Suppressor macrophage treated with lipopolysaccharide for 1 hour (primary cell): ENCODE measurements around the gene MTHFD2.

Experiments used
- DNase-seq, 3 donors: peaks; one replicate each; pipeline ENCODE4 v3.0.0-alpha.2; 2020 to 2022

MTHFD2 gene

DNA sequence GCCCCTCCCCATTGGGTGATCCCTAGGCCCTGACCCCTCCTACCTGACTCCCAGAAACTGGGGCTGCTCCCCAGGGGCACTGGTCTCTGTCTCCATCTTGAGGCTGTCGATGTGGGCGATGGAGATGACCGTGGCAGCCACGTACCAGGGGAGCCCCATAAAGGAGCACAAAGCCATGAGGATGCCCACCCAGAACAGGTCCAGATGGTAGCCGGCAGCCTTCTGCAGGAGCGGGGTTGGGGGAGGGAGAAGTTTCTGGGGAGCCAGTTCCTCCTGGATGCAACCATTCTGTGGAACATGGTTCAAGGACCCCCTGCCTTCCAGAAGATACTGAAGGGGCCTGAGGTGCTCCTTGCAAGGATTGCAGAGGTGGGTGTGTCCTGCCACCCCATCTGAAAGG lies 34.0 kb downstream of the MTHFD2 start:
- DNase-seq = no peak

DNA sequence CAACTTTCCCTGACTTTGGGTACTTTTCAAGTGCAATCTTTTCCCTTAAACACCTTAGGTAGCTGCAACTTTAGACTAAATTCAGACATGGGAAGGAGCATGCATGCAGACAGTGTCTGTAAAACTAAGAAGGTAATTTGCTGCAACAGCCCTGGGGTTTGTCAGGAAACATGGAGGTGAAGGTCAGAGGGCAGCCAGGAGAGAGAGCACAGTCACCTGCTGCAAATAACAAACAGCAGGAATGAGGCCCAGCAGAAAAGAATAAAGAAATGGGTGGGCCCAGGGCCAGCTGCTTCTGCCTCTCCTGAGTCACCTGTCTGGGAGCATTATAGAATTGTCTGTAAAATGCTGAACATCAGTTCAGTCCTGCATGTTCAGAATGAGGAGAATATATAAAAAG lies 35.2 kb downstream of the MTHFD2 start:
- no peak for DNase-seq

DNA sequence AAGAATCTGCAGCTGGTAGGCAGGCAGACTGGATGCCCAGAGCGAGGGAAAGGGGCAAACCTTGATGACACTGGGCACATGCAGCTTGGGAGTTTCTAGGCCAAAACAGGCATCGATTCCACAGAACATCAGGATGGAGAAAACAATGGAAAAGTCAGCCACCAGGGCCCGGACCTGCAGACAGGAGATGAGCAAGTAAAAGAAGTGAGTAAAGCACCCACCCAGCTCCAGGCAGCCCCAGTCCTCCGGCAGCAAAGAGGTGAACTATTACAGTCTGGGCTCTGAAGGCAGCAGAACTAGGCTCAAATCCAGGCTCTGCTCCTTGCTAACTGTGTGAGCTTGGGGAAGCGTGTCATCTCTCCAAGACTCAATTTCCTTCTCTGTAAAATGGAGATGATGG lies 36.6 kb downstream of the MTHFD2 start:
- DNase-seq = no peak

DNA sequence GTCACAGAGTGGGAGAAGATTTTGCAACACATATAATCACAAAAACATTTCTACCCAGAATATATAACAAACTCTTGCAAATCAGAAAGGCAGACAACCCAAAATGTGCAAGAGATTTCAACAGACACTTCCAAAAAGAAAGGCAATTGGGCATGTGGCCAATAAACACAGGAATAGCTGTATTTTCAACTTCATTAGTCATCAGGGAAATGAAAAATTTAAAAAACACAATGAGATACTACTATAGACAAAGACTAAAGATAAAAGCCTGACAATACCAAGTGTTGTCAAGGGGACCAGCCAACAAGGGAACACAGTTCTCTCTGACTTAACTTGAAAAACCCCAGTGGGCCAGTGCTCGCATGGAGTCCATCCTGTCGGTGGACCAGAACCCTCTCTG lies 40.5 kb downstream of the MTHFD2 start:
- DNase-seq = peak; percentile 33 to 53 (median 49)

DNA sequence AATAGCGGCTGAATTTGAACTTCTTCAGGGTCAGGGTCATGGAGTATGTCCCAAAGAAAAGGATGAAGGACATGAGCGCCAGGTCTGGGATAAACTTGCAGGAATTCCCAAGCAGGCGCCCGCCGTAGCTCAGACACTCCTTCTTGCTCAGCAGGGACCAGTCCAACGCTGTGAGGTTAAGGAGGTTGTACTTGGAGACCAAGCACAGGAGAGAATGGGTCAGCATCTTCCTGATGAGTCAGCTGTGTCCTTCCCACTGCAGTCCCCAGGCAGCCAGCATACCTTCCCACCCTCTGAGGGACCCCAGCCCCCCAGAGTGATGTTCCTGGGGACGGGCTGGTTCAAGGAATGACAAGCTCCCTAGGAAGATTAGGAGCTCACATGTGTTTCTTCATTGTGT lies 40.9 kb downstream of the MTHFD2 start:
- DNase-seq = no peak

DNA sequence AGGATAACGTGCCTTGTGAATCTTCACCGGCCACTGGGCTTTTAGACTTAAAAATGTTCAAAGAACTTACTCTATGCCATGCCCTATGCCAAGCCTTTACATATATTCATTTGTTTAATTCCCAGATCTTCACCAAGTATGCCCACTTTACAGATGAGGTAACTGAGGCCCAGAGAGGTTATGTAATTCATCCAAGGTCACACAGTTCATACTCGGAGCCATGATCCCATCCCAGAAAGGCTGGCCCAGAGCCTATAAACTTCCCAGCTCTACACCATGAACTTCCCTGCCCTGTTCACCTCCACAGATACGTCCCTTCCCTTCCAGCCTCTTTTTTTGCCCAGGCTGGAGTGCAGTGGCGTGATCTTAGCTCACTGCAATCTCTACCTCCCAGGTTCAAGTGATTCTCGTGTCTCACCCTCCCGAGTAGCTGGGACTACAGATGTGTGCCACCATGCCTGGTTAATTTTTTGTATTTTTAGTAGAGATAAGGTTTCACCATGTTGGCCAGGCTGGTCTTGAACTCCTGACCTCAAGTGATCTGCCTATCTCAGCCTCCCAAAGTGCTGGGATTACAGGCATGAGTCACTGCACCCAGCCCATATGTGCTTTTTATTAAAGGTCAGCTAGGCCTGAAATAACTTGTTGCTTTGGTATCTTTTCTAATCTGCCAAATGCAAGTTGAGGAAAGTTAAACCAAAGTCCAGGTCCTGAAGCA lies 44.1 kb downstream of the MTHFD2 start:
- no peak for DNase-seq

DNA sequence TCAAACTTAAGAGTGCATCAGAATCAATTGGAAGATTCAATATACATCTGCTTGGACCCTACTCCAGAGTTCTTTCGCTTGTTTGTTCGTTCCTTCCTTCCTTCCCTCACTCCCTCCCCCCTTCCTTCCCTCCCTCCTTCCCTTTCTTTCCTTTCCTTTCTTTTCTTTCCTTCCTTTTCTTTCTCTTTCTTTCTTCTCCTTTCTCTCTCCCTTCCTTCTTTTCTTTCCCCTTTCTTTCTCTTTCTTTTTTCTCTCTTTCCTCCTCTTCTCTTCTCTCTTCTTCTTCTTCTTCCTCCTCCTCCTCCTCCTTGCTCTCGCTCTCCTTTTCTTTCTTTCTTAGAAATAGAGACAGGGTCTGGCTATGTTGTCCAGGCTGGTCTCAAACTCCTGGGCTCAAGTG lies 45.9 kb downstream of the MTHFD2 start:
- no peak for DNase-seq

DNA sequence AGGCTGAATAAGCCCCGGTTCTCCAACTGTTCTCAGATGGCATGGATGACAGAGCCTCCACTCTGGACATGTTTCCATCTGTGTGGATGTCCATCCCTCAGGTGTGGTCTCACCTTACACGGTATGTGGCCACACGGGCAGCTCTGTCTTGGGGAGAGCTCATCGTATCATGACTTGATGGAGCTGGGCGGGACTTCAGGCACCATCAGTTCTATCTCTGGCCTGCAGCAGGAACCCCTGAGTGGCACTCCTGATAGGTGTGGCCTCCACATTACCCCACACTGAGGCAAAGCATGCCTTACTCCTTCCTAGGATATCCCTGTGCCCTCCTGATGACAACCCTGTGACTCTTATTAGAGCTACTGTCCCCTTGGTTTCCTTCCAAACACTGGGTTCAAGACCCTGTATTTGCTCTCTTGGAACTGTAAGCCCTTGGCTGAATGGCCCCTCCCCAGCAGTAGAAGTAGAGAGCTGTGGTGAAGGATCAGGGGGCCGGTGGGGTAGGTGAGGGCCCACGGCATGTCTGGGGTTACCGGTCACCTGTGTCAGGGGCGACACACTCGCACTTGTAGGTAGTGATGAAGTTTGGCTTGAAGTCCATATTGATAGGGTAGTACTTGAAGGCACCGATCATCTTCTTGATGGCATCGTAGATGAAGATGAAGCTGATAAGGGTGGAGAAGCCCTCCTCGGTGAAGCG lies 48.2 kb downstream of the MTHFD2 start:
- no peak for DNase-seq

DNA sequence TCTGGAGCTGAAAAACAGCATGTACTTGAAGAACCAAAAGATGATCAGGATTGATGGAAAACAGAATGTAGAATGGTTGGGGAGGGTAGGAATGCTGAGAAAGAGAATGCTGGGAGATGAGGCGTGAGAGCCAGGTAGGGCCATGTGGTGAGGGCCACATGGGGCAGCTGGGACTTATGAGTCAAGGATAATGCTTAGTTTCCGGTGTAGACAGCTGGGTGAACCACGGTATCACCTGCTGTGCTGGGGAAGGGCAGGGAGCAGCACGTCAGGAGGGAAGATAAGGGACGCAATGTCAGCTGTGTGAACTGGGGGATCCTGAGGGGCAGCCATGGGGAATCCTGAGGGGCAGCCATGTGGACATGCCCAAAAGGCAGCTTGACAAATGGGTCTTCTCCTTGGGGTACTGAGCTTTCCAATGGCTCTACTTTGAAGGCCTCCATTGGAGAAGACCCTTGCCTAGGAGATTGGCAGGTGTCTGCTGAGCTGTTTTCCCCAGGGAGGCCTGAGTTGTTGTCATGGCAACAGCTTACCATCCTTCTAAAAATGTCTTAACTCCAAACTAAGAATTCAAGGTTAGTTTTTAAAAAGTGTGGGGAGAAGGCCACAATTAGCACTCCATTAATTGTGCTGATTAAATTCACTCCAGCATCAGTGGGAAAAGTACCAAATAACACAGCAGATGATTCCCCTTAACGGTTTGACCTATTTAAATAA lies 51.1 kb downstream of the MTHFD2 start:
- no peak for DNase-seq

DNA sequence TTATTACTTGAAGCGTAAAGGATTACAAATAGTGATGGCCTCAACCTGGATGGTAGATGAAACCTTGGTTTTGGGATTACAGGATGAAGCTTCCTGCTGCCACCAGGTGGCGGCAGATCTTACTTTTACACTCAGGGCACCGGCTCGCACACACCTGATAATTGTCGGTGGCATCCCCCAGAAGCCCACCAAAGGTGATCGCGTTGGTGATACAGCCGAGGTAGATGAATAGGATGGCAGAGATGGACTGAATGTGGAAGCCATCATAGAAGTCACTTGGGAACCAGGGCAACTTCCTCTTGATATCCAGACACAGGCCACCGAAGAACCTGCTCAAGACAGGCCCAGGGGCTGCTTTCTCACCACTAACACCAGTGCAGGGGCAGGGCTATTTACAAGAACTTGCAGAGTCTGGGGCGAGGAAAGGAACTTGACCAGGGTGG lies 51.8 kb downstream of the MTHFD2 start:
- DNase-seq = peak; percentile 34 to 70 (median 51)

DNA sequence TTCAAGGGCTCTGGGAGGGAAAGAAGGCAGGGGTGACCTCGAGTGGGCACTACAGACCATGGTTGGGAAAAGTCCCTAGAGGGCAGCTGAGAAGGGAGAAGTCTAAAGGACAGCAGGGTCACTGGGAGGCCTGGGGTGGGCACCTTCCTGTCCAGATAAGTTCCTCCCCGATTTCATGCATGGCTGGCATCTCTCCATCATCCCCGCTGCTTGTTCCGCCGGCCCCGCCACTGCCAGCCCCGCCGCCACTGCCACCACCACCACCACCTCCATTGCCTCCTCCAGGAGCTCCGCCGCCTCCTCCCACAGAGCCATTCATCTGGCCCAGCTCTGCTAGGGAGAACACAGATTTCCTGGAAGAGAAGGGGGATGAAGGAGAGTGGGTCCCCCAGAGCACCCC lies 53.6 kb downstream of the MTHFD2 start:
- no peak for DNase-seq

DNA sequence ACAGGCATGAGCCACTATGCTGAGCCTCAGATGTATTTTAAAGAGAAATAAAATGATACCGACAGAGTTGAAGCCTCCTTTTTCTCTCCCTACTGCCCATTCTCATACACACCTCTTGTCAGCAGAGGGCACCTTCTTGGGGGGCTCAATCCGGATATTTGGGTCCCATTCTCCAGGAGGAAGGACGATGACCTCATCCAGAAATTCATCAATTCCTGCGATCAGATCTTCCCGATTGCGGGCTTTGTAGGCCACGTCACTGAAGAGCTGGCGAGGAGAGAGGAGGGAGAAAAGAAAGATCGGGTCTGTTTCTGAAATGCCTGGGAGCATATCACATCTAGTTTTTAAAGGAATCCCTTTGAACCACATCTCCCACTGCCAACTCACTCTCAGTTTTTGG lies 54.4 kb downstream of the MTHFD2 start:
- DNase-seq = no peak

DNA sequence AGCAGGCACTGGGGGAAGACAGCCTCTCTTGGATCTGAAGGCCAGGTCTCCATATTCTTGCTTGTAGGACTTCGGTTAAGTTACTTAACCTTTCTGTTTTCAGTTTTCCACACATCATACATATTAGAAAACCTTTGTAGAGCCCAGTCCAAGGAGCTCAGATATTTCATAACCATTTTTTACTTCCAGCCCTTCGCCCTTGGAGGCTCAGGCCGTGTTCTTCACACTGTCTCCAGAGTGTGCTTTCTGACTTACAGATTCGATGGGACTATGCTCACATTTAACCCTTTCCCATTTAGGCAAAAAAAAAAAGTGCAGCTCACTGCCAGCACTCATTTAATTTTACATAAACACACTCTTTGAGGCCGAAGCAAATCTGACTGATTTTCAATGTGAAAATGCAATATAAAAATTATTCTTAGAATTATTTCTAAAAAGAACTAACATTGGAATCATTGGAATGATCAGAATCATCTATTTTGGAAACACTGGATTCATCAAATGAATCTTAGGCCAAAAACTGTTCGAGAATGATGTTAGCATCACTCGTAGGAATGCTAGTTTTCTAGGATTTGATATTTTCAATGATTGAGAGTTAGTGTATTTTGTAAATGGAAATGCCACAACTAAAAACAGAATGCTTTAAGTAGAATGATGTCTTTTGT lies 55.0 kb downstream of the MTHFD2 start:
- no peak for DNase-seq

DNA sequence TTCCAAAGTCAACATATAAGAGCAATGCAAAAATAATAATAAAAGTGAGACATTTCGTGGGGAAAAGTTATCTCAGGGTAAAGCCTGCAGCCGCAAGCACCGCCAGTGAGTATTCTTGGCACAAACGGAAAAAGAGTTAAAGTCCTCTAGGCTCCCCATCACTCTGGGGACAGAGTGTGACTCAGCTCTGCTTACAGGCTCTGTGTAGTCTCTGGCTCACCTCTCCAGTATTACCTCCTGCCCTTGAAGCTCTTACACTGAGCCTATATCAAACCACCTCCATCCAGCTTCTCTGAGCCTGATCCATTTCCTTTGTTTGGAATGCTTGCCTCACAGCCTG lies 55.5 kb downstream of the MTHFD2 start:
- no peak for DNase-seq

DNA sequence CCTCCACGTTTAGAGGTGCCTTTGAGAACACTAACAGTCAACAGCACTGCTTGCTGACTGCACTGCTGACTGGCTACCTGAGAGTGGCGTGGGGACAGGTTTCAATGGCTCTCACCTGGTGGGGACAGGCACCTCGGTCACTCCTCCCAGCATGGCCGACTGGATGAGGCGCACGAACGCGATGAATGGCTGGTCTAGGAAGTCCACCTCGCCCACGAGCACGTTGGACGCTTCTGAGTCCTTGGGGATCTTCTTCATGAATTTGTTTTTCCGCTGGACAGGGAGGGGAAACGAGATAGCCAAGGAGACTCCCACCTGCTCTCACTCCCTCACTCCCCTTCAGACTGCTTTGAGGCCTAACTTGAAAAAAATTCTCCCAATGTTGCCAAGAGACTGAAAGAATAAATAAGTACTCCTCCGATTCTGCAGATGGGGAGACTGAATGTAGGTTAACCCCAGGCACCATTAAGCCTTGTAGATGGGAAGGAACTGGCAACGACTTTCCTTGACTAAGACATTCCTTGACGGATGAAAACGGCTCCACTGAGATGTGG lies 57.3 kb downstream of the MTHFD2 start:
- no peak for DNase-seq

DNA sequence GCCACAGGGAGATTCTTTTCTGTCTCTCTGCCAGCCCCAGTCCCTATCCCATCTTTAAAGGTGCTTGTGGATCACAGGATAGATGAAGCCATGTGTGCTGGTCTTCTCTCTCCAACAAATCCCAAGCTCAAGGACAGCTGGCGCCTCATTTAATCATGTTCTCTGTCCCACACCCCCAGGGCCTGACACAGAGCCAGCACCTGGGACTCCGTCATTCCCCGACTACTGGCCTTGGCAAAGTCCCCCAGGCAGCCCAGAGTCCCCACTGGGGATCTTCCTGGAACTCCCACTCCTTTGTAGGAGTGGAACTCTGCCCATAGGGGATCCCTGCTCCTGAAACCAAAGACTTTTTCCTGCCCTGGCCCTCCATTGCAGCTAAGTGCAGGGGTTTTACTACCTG lies 60.8 kb downstream of the MTHFD2 start:
- DNase-seq = no peak

DNA sequence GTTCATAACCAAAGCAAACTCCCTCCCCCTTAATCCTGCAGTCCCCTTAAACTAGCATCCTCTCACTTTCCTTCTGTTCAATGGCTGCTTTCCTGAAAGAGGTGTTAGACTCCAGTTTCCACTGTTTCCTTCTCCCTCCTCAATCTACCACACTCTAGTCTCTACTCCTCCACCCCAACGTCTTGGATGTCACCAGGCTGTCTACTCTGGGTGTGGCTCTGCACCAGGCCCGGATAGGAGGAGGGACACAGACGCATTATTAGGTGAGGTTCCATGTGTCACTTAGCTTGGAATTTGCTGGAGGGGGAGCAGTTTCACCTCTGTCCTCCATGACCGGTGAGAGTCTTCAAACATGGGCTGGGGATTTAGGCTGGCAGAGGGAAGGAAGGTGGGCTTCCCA lies 61.3 kb downstream of the MTHFD2 start:
- DNase-seq = no peak

DNA sequence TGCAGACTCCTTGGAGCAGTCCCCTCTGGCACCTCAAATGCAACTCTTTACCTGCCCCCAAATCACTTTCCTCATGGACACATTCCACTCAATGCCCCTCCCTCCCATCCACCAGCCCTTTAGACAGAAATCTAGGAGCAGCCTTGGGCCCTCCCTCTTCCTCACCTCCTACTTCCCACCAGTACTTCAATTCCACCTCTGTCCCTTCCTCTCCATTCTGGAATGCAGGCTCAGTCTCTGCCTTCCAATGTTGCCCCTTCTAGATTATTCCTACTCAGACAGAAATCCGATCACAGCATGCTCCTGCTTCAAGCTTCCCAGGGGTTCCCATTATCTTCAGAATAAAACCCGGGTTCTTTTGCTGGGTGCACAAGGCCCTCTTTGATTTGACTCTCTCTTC lies 62.1 kb downstream of the MTHFD2 start:
- no peak for DNase-seq

DNA sequence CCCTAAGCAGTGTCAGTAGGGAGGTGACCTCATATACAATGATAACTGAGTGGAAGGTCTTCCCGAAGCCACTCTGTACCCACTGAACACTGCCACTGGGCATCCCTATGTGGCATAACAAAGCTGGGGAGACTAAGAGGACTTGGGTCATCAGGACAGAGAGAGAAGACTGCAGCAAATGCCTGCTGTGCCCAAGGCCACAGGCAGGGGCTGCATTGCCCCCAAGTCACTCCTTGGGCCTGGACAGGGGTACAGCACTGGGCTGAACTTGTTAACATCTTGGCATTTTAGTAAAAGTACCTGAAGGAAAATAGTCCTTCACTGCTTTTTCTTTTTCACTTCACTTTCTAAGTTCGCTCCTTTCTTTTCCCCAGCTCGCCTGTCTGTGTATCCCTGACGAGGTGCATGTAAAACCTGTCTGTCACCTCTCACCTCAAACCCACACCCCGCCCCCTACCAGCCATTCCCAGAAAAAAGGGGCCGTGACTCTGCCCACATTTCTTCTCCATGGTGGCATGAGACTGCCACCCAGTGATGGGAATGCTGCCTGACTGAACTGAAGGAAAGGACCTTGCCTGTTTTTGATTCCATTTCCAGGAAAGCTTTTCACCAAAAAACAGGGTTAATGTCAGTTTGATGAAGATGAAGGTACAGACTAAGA lies 62.9 kb downstream of the MTHFD2 start:
- DNase-seq = peak in 1 of 3 donors; percentile 10

DNA sequence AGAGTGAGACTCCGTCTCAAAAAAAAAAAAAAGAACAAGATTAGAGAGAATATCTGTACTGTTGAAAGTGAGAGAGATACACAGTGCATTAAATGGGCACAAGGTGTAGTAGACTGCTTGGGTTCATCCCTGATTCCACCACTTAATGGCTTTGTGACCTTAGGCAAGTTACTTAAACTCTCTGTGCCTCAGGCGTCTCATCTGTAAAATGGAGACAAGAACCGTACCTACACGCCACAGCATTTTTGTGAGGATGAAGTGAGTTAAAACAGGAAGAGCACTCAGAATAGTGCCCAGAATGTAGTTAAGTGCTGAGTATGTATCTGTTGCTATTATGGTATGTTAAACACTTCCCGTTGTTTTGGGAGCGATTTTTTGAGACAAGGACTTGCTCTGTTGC lies 64.3 kb downstream of the MTHFD2 start:
- no peak for DNase-seq

DNA sequence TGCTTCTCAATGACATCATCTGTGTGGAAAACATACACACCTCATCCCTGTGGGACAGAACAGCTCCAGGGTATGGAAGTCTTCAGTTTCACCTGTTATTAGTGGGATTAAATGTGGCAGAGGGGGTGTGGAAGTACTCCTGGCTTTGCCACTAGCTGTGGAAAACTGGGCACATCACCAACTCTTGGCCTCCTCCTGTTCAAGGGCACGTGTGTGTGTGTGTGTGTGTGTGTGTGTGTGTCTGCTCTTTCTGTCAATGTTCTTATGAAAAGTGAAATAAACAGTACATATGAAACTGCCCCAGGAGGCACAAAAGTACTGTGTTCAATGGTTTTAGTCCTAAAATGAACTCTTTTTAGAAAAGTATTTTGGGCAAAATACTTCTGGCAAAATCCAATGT lies 65.9 kb downstream of the MTHFD2 start:
- DNase-seq = no peak

DNA sequence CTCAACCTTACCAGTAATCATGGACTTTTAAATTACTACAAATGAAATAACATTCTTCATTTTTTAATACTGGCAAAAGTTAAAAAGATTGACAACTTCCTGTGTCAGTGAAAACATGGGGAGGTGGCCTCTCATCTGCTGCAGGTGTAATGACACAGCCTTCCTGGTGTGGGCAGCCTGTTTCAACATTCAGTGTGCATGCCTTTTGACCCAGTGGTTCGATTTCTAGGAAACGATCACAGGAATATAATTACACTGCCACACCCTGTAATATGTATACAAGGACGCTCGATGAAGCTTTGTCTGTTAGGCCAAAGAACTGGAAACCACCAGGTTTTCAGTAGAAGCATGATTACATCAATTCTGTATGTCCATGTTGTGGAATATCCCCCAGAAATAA lies 68.7 kb downstream of the MTHFD2 start:
- no peak for DNase-seq
